Neural progenitor cell (in vitro differentiated cells): Measurements from ENCODE around the gene EDAR. TPM values are rescaled to one million over a fixed set of nuclear protein-coding genes. Genes with fewer than 3 reads are reported as not detected.

ENCODE experiments used
- DNase-seq: peaks from one replicate; pipeline ENCODE4 v3.0.0-alpha.2; 2016; ENCODE audit warnings: low spot score
- H2AFZ ChIP-seq: fragments of 200-600 bp; sonication (generic); replicated peaks from 2 replicates; pipeline ENCODE4 v1.6.1; 2016; ENCODE audit warnings: antibody characterized with exemption
- H3F3A ChIP-seq: fragments of 200-600 bp; sonication (generic); 2 replicates; pipeline ENCODE4 v1.6.1; 2016; ENCODE audit warnings: antibody characterized with exemption, low read depth
- H3K27ac ChIP-seq: fragments of 200-600 bp; sonication (generic); 2 replicates; pipeline ENCODE4 v1.5.1; 2016; ENCODE audit warnings: mild to moderate bottlenecking
- H3K27me3 ChIP-seq: fragments of 200-600 bp; sonication (generic); 2 replicates; pipeline ENCODE4 v1.6.1; 2016; ENCODE audit warnings: mild to moderate bottlenecking, moderate library complexity
- H3K36me3 ChIP-seq: fragments of 200-600 bp; sonication (generic); 2 replicates; pipeline ENCODE4 v1.5.1; 2016
- H3K4me1 ChIP-seq: fragments of 200-600 bp; sonication (generic); 2 replicates; pipeline ENCODE4 v1.6.1; 2016; ENCODE audit warnings: mixed run types
- H3K4me2 ChIP-seq: fragments of 200-600 bp; sonication (generic); 2 replicates; pipeline ENCODE4 v1.6.1; 2016
- H3K4me3 ChIP-seq: fragments of 200-600 bp; sonication (generic); 2 replicates; pipeline ENCODE4 v1.5.1; 2016
- H3K79me2 ChIP-seq: fragments of 200-600 bp; sonication (generic); 2 replicates; pipeline ENCODE4 v1.6.1; 2016; ENCODE audit warnings: low read depth
- H3K9ac ChIP-seq: fragments of 200-600 bp; sonication (generic); 2 replicates; pipeline ENCODE4 v1.6.1; 2016
- H3K9me3 ChIP-seq: fragments of 200-600 bp; sonication (generic); 2 replicates; pipeline ENCODE4 v1.5.1; 2016; ENCODE audit warnings: low read depth
- H4K20me1 ChIP-seq: fragments of 200-600 bp; sonication (generic); 2 replicates; pipeline ENCODE4 v1.6.1; 2016; ENCODE audit warnings: low read depth
- H3K27ac Mint-ChIP-seq: 3 replicates; pipeline ENCODE4 v1.8.0; 2021; ENCODE audit warnings: mixed read lengths
- H3K27me3 Mint-ChIP-seq: 2 replicates; pipeline ENCODE4 v1.8.0; 2022; ENCODE audit warnings: low read depth, mild to moderate bottlenecking, inconsistent platforms, moderate library complexity, mixed read lengths; ENCODE audit not compliant: insufficient read depth
- H3K36me3 Mint-ChIP-seq: 3 replicates; pipeline ENCODE4 v1.8.0; 2021; ENCODE audit warnings: mixed read lengths
- H3K4me1 Mint-ChIP-seq: 3 replicates; pipeline ENCODE4 v1.8.0; 2021; ENCODE audit warnings: mixed read lengths
- H3K4me3 Mint-ChIP-seq: 3 replicates; pipeline ENCODE4 v1.8.0; 2021; ENCODE audit warnings: mild to moderate bottlenecking, moderate library complexity, mixed read lengths
- H3K9me3 Mint-ChIP-seq: 3 replicates; pipeline ENCODE4 v1.8.0; 2020; ENCODE audit warnings: mixed read lengths
- CTCF ChIP-seq: fragments of 200-600 bp; sonication (generic); IDR thresholded peaks from 2 replicates; pipeline ENCODE4 v1.5.1; 2017; ENCODE audit warnings: antibody characterized with exemption, mild to moderate bottlenecking
- EZH2 ChIP-seq: fragments of 200-600 bp; sonication (generic); IDR thresholded peaks from 2 replicates; pipeline ENCODE4 v1.6.1; 2017; ENCODE audit warnings: antibody characterized with exemption, mild to moderate bottlenecking, moderate library complexity
- EZH2phosphoT487 ChIP-seq: fragments of 200-600 bp; sonication (generic); IDR thresholded peaks from 2 replicates; pipeline ENCODE4 v1.6.1; 2017; ENCODE audit warnings: antibody characterized with exemption
- total RNA-seq: library from RNA; depleted of rRNA; stranded (reverse); fragments of >200 nt; gene quantifications from 2 replicates; pipeline ENCODE4 v1.2.3, GENCODE V29; 2015; ENCODE audit warnings: low replicate concordance

The EDAR gene
- total RNA-seq, 1 donor from 2014 or later: not detected

- no peak overlapping the region for H3K27ac ChIP-seq
- H3K4me3 Mint-ChIP-seq: no peak overlapping the region
- no peaks in the 10 kb centered on the region for H3K9me3 ChIP-seq
- no peak overlapping the region for H3K4me2 ChIP-seq
- peak overlapping the region; percentile 91 for H3K27ac Mint-ChIP-seq
- H4K20me1 ChIP-seq: no peaks in the 10 kb centered on the region
- peaks cover 11% of the 10 kb centered on the region for H3K27me3 Mint-ChIP-seq
- no peak for TF ChIP-seq EZH2phosphoT487
- no peak for TF ChIP-seq CTCF
- no peak for TF ChIP-seq EZH2
- no peak overlapping the region for H3K4me3 ChIP-seq
- no peaks in the 10 kb centered on the region for H3K9me3 Mint-ChIP-seq
- H3K79me2 ChIP-seq: no peaks in the 10 kb centered on the region
- peaks cover 31% of the 10 kb centered on the region for H3K4me1 Mint-ChIP-seq
- peaks cover 16% of the 10 kb centered on the region for H3K27me3 ChIP-seq
- no peak overlapping the region for H3K9ac ChIP-seq
- no peak overlapping the region for H2AFZ ChIP-seq
- H3K36me3 ChIP-seq: no peaks in the 10 kb centered on the region
- no peaks in the 10 kb centered on the region for H3F3A ChIP-seq
- DNase-seq: no peak
- H3K36me3 Mint-ChIP-seq: no peaks in the 10 kb centered on the region
- no peaks in the 10 kb centered on the region for H3K4me1 ChIP-seq
These were observed 784 bp downstream of the EDAR start for GRCh38 chr2:108988076-108988795.

GRCh38 chr2:108986916-108987510 is 2.0 kb downstream of the EDAR start:
- Histone ChIP-seq H3F3A (no peaks in the 10 kb centered on the region), H3K27ac (no peak overlapping the region), H3K79me2 (no peaks in the 10 kb centered on the region), H2AFZ (no peak overlapping the region), H3K9me3 (no peaks in the 10 kb centered on the region), H3K36me3 (no peaks in the 10 kb centered on the region), H3K4me3 (no peak overlapping the region), H3K9ac (no peak overlapping the region), H3K4me1 (no peaks in the 10 kb centered on the region), H4K20me1 (no peaks in the 10 kb centered on the region), H3K27me3 (peaks cover 16% of the 10 kb centered on the region), H3K4me2 (no peak overlapping the region)
- Mint-ChIP-seq H3K27ac (no peak overlapping the region), H3K4me3 (no peak overlapping the region), H3K4me1 (peaks cover 35% of the 10 kb centered on the region), H3K36me3 (no peaks in the 10 kb centered on the region), H3K9me3 (no peaks in the 10 kb centered on the region), H3K27me3 (peaks cover 11% of the 10 kb centered on the region)
- TF ChIP-seq EZH2 (no peak), EZH2phosphoT487 (no peak), CTCF (no peak)
- no peak for DNase-seq

- no peak for TF ChIP-seq CTCF
- TF ChIP-seq EZH2: no peak
- no peak for TF ChIP-seq EZH2phosphoT487
- Histone ChIP-seq H3K4me3 (no peak overlapping the region), H3K27me3 (peaks cover 13% of the 10 kb centered on the region)
These were observed 5.4 kb downstream of the EDAR start for GRCh38 chr2:108983610-108984009.

More at GRCh38 chr2:108983610-108984009, 5.4 kb downstream of the EDAR start:
- no peak overlapping the region for H3K27ac ChIP-seq
- H3K79me2 ChIP-seq: no peaks in the 10 kb centered on the region
- no peaks in the 10 kb centered on the region for H3F3A ChIP-seq
- no peak overlapping the region for H3K4me2 ChIP-seq
- Mint-ChIP-seq H3K9me3 (no peaks in the 10 kb centered on the region), H3K27ac (no peak overlapping the region), H3K4me1 (peaks cover 28% of the 10 kb centered on the region), H3K27me3 (peaks cover 14% of the 10 kb centered on the region), H3K4me3 (no peak overlapping the region), H3K36me3 (no peaks in the 10 kb centered on the region)
- no peak for DNase-seq
- H3K9ac ChIP-seq: no peak overlapping the region
- no peaks in the 10 kb centered on the region for H3K9me3 ChIP-seq
- no peaks in the 10 kb centered on the region for H4K20me1 ChIP-seq
- no peak overlapping the region for H2AFZ ChIP-seq
- H3K4me1 ChIP-seq: peaks cover 4% of the 10 kb centered on the region
- H3K36me3 ChIP-seq: no peaks in the 10 kb centered on the region
